ENCODE results near the gene SUGP1.

The SUGP1 gene, protein sequence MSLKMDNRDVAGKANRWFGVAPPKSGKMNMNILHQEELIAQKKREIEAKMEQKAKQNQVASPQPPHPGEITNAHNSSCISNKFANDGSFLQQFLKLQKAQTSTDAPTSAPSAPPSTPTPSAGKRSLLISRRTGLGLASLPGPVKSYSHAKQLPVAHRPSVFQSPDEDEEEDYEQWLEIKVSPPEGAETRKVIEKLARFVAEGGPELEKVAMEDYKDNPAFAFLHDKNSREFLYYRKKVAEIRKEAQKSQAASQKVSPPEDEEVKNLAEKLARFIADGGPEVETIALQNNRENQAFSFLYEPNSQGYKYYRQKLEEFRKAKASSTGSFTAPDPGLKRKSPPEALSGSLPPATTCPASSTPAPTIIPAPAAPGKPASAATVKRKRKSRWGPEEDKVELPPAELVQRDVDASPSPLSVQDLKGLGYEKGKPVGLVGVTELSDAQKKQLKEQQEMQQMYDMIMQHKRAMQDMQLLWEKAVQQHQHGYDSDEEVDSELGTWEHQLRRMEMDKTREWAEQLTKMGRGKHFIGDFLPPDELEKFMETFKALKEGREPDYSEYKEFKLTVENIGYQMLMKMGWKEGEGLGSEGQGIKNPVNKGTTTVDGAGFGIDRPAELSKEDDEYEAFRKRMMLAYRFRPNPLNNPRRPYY

DNA sequence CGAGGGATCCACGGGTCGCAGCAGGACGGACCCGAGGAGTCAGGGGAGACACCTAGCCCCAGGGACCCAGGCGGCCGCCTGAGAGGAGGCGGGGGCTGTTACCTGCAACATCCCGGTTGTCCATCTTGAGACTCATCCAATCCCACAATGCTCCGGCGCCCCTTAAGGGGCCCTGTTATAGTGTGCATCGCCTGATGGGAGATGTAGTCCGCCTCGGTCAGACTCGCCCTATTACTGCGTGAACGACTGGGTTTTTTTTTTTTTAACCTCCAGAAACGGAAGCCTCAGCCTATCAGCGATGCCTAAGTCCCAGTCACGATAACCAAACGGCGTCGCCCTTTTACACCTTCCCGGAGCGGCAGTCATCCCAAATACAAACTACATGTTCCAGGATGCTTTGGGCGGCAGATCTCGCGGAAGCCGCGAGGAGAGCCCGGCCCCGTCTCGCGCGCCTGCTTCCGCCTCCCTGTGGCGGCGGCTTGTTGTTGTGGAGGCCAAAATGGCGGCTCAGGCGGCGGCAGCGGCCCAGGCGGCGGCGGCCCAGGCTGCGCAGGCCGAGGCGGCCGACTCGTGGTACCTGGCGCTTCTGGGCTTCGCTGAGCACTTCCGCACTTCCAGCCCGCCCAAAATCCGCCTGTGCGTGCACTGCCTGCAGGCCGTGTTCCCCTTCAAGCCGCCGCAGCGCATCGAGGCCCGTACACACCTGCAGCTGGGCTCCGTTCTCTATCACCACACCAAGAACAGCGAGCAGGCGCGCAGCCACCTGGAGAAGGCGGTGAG lies at the start of gene SUGP1, which contains the start of gene MAU2:
Gene SUGP1 (minus strand): TSS at position 149 of the 780 bp plus-strand sequence. CDS start 13 bp downstream, at position 136.
Gene MAU2 (plus strand): TSS at position 469 of the 780 bp plus-strand sequence. CDS start 31 bp downstream, at position 500.
- TF ChIP-seq, protein P1, sequence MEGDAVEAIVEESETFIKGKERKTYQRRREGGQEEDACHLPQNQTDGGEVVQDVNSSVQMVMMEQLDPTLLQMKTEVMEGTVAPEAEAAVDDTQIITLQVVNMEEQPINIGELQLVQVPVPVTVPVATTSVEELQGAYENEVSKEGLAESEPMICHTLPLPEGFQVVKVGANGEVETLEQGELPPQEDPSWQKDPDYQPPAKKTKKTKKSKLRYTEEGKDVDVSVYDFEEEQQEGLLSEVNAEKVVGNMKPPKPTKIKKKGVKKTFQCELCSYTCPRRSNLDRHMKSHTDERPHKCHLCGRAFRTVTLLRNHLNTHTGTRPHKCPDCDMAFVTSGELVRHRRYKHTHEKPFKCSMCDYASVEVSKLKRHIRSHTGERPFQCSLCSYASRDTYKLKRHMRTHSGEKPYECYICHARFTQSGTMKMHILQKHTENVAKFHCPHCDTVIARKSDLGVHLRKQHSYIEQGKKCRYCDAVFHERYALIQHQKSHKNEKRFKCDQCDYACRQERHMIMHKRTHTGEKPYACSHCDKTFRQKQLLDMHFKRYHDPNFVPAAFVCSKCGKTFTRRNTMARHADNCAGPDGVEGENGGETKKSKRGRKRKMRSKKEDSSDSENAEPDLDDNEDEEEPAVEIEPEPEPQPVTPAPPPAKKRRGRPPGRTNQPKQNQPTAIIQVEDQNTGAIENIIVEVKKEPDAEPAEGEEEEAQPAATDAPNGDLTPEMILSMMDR (IDR thresholded peaks at IDR 0.05; ENCODE audit: poor library complexity, severe bottlenecking) = no peak
- peak within 1 kb of the TSS; percentile 91 for H3K4me3 ChIP-seq (ENCODE audit: severe bottlenecking)

DNA sequence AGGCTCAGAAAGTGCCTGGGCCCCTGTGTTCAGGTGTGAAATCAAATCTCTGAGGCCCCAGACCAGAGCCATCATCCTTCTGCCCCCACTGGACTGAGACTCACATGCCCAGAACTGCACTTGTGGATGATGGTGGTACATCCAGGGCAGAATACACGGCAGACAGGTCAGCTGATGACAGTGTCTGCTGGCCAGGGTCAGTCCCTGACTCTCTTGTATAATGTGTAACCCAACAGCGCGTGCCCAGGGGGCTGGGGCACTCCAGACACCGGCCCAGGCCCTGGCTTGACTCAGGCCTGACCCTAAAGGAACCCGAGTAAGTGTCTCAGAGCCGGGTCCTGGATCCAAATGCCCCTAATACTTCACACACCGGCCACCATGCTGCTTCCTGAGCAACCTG lies 47.8 kb upstream of the SUGP1 start:
- H3K27me3 ChIP-seq (ENCODE audit: insufficient read depth, poor library complexity, severe bottlenecking) = no peaks in the 10 kb centered on the region
- DNase-seq (ENCODE audit: low spot score) = no peak
- no peak for ATAC-seq (ENCODE audit: low read depth)
- H3K9me3 ChIP-seq (ENCODE audit: severe bottlenecking) = no peaks in the 10 kb centered on the region
- no peaks in the 10 kb centered on the region for H3K36me3 ChIP-seq (ENCODE audit: low read depth)
- TF ChIP-seq, protein P1 (IDR thresholded peaks at IDR 0.05; ENCODE audit: poor library complexity, severe bottlenecking) = no peak
- no peak overlapping the region for H3K27ac ChIP-seq (ENCODE audit: poor library complexity, severe bottlenecking)
- peaks cover 22% of the 10 kb centered on the region for H3K4me1 ChIP-seq (ENCODE audit: insufficient read depth, poor library complexity, severe bottlenecking)
- H3K4me3 ChIP-seq (ENCODE audit: severe bottlenecking) = no peak overlapping the region

More for the DNA sequence above, at the start of gene SUGP1, which contains the start of gene MAU2:
- Histone ChIP-seq H3K4me1 (ENCODE audit: insufficient read depth, poor library complexity, severe bottlenecking) (no peaks in the 10 kb centered on the region), H3K36me3 (ENCODE audit: low read depth) (peaks cover 41% of the 10 kb centered on the region), H3K9me3 (ENCODE audit: severe bottlenecking) (no peaks in the 10 kb centered on the region), H3K27me3 (ENCODE audit: insufficient read depth, poor library complexity, severe bottlenecking) (no peaks in the 10 kb centered on the region), H3K27ac (ENCODE audit: poor library complexity, severe bottlenecking) (peak within 1 kb of the TSS; percentile 42)
- ATAC-seq (ENCODE audit: low read depth) = peak; percentile 94
- peak; percentile 87 for DNase-seq (ENCODE audit: low spot score)

DNA sequence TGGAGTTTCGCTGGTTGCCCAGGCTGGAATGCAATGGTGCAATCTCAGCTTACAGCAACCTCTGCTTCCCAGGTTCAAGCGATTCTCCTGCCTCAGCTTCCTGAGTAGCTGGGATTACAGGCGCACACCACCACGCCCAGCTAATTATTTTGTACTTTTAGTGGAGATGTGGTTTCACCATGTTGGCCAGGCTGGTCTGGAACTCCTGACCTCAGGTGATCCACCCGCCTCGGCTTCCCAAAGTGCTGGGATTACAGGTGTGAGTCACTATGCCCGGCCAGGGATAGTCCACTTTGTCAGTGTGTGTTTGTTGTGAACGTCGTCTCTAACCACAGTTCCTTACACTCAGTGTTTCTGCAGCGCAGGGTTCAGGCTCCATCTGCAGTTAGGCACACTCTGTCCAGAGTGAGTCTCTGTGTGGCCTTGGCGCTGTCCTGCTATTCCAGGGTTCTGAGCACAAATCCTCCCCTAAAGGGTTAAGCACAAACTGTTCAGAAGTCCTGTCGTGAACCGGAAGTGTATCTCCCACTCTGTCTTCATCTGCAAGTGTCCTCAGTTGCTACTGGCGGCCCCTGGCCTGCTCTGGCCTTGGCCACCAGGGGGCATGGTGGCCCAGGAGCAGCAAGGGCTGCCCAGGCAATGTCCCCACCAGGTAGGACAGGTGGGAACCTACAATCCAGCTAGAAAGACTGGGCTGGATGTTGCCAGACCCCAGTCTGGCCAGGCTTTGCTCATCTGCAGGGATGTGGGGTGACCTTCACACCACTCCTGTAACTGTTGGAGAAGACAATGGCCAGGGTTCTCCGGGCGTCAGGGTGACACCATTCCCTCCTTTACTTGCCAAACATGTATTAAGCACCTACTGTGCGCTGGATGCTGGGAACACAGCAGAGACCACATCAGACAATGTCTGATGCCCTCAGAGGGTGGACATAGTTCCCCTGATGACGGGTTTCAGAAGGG lies 46.4 kb upstream of the SUGP1 start:
- DNase-seq (ENCODE audit: low spot score) (no peak), ATAC-seq (ENCODE audit: low read depth) (peak; percentile 91)
- no peaks in the 10 kb centered on the region for H3K36me3 ChIP-seq (ENCODE audit: low read depth)
- H3K27ac ChIP-seq (ENCODE audit: poor library complexity, severe bottlenecking) = peak overlapping the region; percentile 10
- no peaks in the 10 kb centered on the region for H3K27me3 ChIP-seq (ENCODE audit: insufficient read depth, poor library complexity, severe bottlenecking)
- H3K4me3 ChIP-seq (ENCODE audit: severe bottlenecking) = no peak overlapping the region
- H3K4me1 ChIP-seq (ENCODE audit: insufficient read depth, poor library complexity, severe bottlenecking) = peaks cover 19% of the 10 kb centered on the region
- TF ChIP-seq, protein P1 (IDR thresholded peaks at IDR 0.05; ENCODE audit: poor library complexity, severe bottlenecking) = peak; percentile 93
- no peaks in the 10 kb centered on the region for H3K9me3 ChIP-seq (ENCODE audit: severe bottlenecking)

DNA sequence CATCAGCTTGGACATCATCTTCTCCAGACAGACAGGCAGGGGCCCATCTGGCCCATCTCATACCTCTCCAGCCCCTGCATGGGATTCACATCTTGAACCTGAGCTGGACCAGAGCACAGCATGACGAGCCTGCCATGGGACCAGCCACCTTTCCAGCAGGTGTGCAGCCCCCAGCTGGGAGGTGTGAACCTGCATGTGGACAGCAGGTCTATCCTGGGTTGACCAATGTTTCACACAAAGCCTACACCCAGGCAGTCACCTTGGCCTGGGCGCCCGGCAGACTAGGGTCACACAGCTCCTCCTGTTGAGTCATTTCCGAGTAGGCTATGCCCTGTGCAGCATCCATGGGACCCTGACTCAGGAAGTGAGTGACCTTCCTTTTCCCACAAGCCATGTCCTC lies 41.8 kb upstream of the SUGP1 start:
- H3K4me1 ChIP-seq (ENCODE audit: insufficient read depth, poor library complexity, severe bottlenecking) = peaks cover 10% of the 10 kb centered on the region
- no peak for ATAC-seq (ENCODE audit: low read depth)
- H3K27ac ChIP-seq (ENCODE audit: poor library complexity, severe bottlenecking) = no peak overlapping the region

More for the DNA sequence above, 41.8 kb upstream of the SUGP1 start:
- no peaks in the 10 kb centered on the region for H3K36me3 ChIP-seq (ENCODE audit: low read depth)
- TF ChIP-seq, protein P1 (IDR thresholded peaks at IDR 0.05; ENCODE audit: poor library complexity, severe bottlenecking) = no peak
- no peak overlapping the region for H3K4me3 ChIP-seq (ENCODE audit: severe bottlenecking)
- DNase-seq (ENCODE audit: low spot score) = no peak
- no peaks in the 10 kb centered on the region for H3K9me3 ChIP-seq (ENCODE audit: severe bottlenecking)
- H3K27me3 ChIP-seq (ENCODE audit: insufficient read depth, poor library complexity, severe bottlenecking) = no peaks in the 10 kb centered on the region
